ENCODE measurements around the gene ERCC6L2. TPM values are rescaled to one million over a fixed set of nuclear protein-coding genes. Genes with fewer than 3 reads are reported as not detected.

Gene ERCC6L2
- total RNA-seq, 2 experiments from 2014 or later: 40.7 to 47.2 TPM

DNA sequence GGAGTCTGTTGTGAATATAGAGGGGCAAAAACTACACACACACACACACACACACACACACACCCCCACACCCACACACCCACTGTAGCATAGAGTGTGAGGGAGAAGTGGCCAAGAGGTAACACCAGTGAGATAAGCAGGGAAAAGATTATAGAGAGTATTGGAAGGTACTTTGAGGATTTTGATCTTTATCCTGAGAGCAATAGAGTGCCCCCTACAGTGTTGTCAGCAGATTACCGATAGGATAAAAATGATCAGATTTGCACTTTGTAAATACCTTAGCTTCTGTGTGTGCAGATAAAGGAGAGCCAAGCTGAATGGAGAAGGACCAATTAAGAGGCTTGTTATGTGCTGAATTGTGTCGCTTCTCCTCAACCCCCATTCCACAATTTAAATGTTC lies 32.3 kb downstream of the ERCC6L2 start:
- no peaks in the 10 kb centered on the region for H3K9me3 Mint-ChIP-seq
- H3K27ac Mint-ChIP-seq: no peak overlapping the region
- H3K4me1 Mint-ChIP-seq: peaks cover 1% of the 10 kb centered on the region
- ChIA-PET CTCF (no interaction called here), POLR2A (no interaction called here)
- DNase-seq: no peak
- no peaks in the 10 kb centered on the region for H3K27me3 Mint-ChIP-seq
- peaks cover 5% of the 10 kb centered on the region for H3K36me3 Mint-ChIP-seq (ENCODE audit: low read depth)
- no peak overlapping the region for H3K4me3 Mint-ChIP-seq

DNA sequence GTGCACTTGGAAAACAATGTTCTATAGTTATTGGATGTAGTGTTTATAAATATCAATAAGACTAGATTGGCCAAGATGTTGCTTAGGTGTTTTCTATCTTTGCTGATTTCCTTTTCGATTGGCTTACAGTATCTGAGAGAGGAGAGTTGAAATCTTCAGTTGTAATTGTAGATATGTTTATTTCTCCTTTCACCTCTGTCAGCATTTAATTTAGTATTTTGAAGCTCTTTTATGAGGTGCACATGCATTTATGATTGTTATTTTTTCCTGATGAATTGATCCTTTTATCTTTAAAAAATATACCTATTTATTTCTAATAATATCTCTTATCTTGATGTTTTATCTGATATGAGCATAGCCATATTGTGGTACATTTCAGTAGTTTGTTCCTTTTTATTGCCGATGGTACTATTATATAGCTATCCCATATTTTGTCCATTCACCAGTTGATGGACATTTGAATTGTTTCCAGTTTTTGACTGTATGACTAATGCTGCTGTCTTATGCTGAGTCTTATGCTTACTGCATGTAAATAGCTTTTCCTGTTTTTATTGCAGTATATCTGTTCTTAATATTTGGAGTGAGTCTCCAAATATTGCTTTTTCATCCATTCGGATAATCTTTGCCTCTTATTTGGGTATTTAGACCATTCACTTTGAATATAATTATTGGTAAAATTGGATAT lies 34.7 kb downstream of the ERCC6L2 start:
- CTCF ChIA-PET: no interaction called here
- Mint-ChIP-seq H3K27ac (no peak overlapping the region), H3K36me3 (ENCODE audit: low read depth) (peaks cover 17% of the 10 kb centered on the region), H3K4me3 (no peak overlapping the region), H3K9me3 (no peaks in the 10 kb centered on the region), H3K27me3 (no peaks in the 10 kb centered on the region), H3K4me1 (peaks cover 1% of the 10 kb centered on the region)
- POLR2A ChIA-PET: no interaction called here
- no peak for DNase-seq

DNA sequence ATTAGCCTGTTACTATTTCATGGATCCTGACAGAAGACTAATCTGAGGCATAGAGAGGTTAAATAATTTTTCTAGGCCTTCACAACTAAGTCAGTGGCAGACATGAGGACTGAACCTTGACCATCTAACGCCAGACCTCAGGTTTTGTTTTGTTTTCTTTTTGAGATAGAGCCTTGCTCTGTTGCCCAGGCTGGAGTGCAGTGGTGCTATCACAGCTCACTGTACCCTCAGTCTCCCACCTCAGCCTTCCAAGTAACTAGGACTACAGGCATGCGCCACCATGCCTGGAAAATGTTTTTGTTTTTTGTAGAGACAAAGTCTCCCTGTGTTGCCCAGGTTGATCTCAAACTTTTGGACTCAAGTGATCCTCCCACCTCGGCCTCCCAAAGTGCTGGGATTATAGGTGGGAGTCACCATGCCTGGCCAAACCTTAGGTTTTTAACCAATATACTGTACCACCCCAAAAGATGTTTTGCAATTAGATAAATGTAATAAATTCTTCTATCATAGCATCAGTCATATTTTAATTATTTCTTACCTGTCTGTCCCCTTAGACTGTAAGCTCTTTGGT lies 35.4 kb downstream of the ERCC6L2 start:
- Mint-ChIP-seq H3K27ac (no peak overlapping the region), H3K27me3 (no peaks in the 10 kb centered on the region), H3K36me3 (ENCODE audit: low read depth) (peaks cover 19% of the 10 kb centered on the region), H3K4me3 (no peak overlapping the region), H3K4me1 (peaks cover 1% of the 10 kb centered on the region), H3K9me3 (no peaks in the 10 kb centered on the region)
- POLR2A ChIA-PET: no interaction called here
- CTCF ChIA-PET: no interaction called here
- no peak for DNase-seq

DNA sequence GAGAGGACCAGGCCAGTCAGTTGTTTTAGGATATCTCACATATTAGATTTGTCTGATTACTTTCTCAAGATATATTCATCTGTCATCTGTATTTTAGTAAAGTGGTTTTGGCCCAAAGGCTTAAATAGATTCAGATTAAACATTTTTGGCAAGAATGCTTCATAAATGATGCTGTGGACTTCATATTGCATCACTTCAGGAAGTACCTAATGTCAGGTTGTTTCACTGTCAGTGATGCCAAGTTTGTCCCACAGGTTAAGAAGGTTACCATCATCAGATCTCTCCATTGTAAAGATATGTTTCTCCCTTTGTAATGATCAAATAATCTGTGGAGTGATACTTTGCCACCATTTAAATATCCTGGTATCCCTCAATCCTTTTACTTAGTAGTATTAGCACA lies 37.3 kb downstream of the ERCC6L2 start:
- Mint-ChIP-seq H3K27me3 (no peaks in the 10 kb centered on the region), H3K4me3 (no peak overlapping the region), H3K9me3 (no peaks in the 10 kb centered on the region), H3K4me1 (peaks cover 1% of the 10 kb centered on the region), H3K27ac (no peak overlapping the region), H3K36me3 (ENCODE audit: low read depth) (peaks cover 26% of the 10 kb centered on the region)
- CTCF ChIA-PET: no interaction called here
- POLR2A ChIA-PET: no interaction called here
- no peak for DNase-seq

DNA sequence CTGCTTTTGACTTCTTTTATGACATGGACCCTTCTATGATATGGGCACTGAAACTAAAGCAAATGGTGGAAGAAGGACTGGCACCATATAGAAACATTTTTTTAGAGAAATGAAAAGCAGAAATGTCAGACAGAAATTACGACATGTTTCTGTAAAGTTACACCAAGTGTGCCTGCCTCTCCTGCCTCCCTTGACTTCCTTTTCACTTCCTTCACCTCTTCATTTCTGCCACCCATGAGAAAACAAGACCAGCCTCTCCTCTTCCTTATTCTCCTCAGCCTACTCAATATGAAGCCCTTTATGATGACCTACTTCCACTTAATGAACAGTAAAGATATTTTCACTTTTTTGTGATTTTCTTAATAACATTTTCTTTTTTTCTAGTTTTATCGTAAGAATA lies 44.5 kb downstream of the ERCC6L2 start:
- Mint-ChIP-seq H3K36me3 (ENCODE audit: low read depth) (peaks cover 47% of the 10 kb centered on the region), H3K9me3 (no peaks in the 10 kb centered on the region), H3K27me3 (no peaks in the 10 kb centered on the region), H3K4me1 (no peaks in the 10 kb centered on the region), H3K27ac (no peak overlapping the region), H3K4me3 (no peak overlapping the region)
- ChIA-PET POLR2A (no interaction called here), CTCF (interaction anchor here (0.6 kb wide), 1 partner anchor 18 kb away, joined by 3 read pairs; no protein-coding TSS in a partner anchor)
- no peak for DNase-seq

DNA sequence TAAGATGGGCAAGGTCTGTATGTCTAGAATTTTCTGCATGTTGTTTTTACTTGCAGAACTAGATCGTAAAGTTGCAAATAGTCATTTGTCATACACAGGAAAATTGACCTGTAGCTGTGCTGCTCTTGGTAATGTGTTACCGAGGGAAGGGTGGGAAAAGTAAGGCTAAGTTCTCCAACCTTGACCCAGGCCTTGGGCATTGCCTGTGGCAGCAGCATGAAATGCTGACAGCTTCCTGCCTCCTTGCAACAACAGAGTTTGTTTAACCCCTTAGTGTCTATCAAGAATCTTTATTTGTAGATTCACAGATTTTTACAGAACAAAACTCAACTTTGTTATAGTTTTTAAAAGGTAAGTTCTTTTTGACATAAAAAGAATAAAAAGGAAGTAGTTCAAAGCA lies 48.3 kb downstream of the ERCC6L2 start:
- H3K4me3 Mint-ChIP-seq: no peak overlapping the region
- ChIA-PET CTCF (no interaction called here), POLR2A (no interaction called here)
- H3K9me3 Mint-ChIP-seq: no peaks in the 10 kb centered on the region
- no peaks in the 10 kb centered on the region for H3K4me1 Mint-ChIP-seq
- DNase-seq: no peak
- H3K27ac Mint-ChIP-seq: no peak overlapping the region
- H3K36me3 Mint-ChIP-seq (ENCODE audit: low read depth): peaks cover 33% of the 10 kb centered on the region
- no peaks in the 10 kb centered on the region for H3K27me3 Mint-ChIP-seq

DNA sequence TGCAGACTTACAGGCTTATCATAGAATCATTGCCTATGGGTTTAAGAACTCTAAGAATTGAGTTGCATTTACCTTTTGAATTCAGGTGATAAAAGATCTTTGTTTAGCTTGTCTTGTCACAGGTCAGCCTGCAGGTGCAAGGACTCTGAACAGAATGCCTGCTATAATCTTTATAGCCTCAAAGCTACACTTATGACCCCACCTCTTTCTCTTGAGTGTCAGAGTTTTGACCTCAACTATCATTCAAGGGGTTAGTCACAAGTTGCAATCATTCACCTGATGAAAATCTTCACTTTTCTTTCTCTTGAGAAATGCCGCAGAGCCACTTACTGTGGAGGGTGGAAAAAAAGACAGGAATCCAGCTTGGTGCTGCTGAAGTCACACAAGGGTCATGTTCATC lies 49.5 kb downstream of the ERCC6L2 start:
- no peak overlapping the region for H3K27ac Mint-ChIP-seq
- POLR2A ChIA-PET: no interaction called here
- CTCF ChIA-PET: interaction anchor here (0.6 kb wide), 1 partner anchor 93 kb away, joined by 3 read pairs; no protein-coding TSS in a partner anchor
- H3K9me3 Mint-ChIP-seq: no peaks in the 10 kb centered on the region
- no peak for DNase-seq
- H3K4me1 Mint-ChIP-seq: no peaks in the 10 kb centered on the region
- no peak overlapping the region for H3K4me3 Mint-ChIP-seq
- H3K27me3 Mint-ChIP-seq: no peaks in the 10 kb centered on the region
- H3K36me3 Mint-ChIP-seq (ENCODE audit: low read depth): peaks cover 34% of the 10 kb centered on the region

DNA sequence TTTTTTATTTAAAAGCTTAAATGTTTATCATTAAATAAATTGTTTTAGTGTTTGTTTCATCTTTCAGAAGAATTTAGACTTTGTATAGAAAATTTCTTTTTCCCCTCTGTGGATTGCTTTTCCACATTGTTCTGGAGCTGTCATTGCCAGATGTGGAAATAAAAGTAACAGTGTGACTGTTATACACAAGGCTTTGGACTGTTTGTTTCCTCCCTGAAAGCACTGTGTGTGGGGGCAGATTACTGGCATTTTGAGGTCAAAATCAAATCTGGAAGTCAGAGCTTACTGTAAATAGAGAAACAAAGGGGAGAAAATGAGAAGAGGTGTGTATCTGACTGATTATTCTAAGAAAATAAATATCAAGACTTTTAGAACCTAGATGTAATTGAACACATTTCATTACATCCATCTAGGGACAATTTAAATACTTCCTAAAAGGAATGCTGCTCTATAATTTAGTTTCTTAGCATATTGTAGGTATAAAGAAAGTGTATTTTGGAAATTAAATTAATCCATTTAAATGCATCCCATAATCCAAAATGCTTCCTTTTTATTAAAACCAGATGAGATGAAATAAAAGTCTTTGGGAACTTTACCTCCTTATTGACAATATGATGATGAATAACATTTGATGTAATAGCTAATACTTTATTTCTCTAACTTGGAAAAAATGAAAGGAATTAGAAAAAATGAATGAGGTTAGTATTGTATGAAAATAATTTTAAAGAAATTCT lies 51.9 kb downstream of the ERCC6L2 start:
- ChIA-PET CTCF (interaction anchor here (0.6 kb wide), 1 partner anchor 92 kb away, joined by 3 read pairs; no protein-coding TSS in a partner anchor), POLR2A (no interaction called here)
- no peaks in the 10 kb centered on the region for H3K27me3 Mint-ChIP-seq
- peaks cover 45% of the 10 kb centered on the region for H3K36me3 Mint-ChIP-seq (ENCODE audit: low read depth)
- no peaks in the 10 kb centered on the region for H3K4me1 Mint-ChIP-seq
- no peak overlapping the region for H3K27ac Mint-ChIP-seq
- DNase-seq: no peak
- no peaks in the 10 kb centered on the region for H3K9me3 Mint-ChIP-seq
- H3K4me3 Mint-ChIP-seq: no peak overlapping the region

DNA sequence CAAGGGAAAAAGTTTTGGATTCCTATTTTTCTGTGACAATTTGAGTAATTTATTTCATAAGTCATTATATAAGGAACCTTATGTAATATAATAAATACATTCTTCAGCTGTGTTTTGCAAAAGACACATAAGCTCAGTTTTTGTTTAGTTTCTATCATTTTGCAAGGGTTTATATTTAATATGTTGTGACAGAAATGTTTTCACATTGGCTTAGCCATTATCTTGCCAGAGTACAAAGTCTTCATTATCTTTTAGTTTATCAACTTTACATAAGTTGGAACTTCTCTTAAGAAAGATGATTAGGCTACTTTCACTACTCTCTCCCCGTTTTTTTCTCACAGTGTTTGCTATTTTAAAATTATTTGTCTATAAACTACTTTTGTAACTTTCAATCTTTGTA lies 54.8 kb downstream of the ERCC6L2 start:
- H3K36me3 Mint-ChIP-seq (ENCODE audit: low read depth): peaks cover 52% of the 10 kb centered on the region
- no peak for DNase-seq
- no peak overlapping the region for H3K27ac Mint-ChIP-seq
- no peaks in the 10 kb centered on the region for H3K4me1 Mint-ChIP-seq
- CTCF ChIA-PET: interaction anchor here (0.5 kb wide), 1 partner anchor 866 kb away, joined by 4 read pairs; no protein-coding TSS in a partner anchor
- no peak overlapping the region for H3K4me3 Mint-ChIP-seq
- no peaks in the 10 kb centered on the region for H3K9me3 Mint-ChIP-seq
- no peaks in the 10 kb centered on the region for H3K27me3 Mint-ChIP-seq
- POLR2A ChIA-PET: no interaction called here

DNA sequence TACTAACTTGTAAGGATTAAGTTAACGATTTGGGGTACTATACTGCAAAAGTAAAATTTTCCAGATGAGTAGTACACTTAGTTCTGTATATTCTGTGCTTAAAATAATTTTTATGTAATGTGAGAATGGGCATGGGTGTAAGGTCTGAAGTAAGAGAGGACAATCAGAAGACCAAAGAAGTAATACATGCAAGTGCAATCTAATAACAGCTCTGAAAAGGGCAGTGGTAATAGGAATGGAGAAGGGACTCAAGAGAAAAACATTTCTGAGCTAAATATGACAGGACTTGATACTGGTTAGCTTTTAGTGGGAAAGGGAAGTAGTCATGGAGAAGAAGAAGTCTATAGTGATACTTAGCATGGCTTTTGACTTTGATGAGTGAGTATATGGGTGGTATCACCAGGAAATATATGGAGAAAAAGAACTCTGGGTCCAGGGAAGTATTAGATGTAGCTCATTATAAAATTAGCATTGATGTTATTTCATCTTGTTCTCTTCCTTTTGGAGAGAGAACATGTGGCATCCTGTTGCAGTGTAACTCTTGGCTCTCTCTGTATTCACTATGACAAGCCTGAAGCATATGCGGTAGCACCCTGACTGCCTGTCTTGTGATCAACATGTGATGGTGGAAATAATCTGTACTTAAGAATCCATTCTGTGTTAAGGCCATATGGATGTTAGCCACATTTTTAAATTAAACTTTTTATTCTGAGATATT lies 60.5 kb downstream of the ERCC6L2 start:
- Mint-ChIP-seq H3K9me3 (peaks cover 16% of the 10 kb centered on the region), H3K4me3 (no peak overlapping the region), H3K27me3 (no peaks in the 10 kb centered on the region), H3K4me1 (no peaks in the 10 kb centered on the region), H3K27ac (no peak overlapping the region), H3K36me3 (ENCODE audit: low read depth) (peaks cover 77% of the 10 kb centered on the region)
- POLR2A ChIA-PET: no interaction called here
- no peak for DNase-seq
- CTCF ChIA-PET: interaction anchor here (0.6 to 1.2 kb wide), 2 partner anchors 12 to 23 kb away, joined by 3 read pairs; no protein-coding TSS in a partner anchor

DNA sequence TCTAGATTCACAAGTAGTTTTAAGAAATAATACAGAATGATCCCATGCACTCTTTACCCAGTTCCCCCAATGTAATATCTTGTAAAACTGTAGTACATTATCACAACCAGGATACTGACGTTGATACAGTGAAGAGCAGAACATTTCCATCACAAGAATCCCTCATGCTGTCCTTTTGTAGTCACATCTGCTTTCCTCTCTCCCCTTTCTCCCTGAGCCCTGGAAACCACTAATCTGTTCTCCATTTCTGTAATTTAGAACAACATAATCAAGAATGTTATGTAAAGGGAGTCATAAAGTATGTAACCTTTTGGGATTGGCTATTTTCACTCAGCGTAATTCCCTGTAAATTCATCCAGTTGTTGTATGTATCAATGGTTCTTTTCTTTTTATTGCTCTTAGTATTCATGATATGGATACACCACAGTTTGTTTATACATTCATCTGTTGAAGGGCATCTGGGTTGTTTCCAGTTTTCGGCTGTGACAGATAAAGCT lies 61.1 kb downstream of the ERCC6L2 start:
- Mint-ChIP-seq H3K27ac (no peak overlapping the region), H3K9me3 (peaks cover 16% of the 10 kb centered on the region), H3K4me1 (no peaks in the 10 kb centered on the region), H3K36me3 (ENCODE audit: low read depth) (peaks cover 77% of the 10 kb centered on the region), H3K4me3 (no peak overlapping the region), H3K27me3 (no peaks in the 10 kb centered on the region)
- no peak for DNase-seq
- ChIA-PET CTCF (no interaction called here), POLR2A (no interaction called here)

DNA sequence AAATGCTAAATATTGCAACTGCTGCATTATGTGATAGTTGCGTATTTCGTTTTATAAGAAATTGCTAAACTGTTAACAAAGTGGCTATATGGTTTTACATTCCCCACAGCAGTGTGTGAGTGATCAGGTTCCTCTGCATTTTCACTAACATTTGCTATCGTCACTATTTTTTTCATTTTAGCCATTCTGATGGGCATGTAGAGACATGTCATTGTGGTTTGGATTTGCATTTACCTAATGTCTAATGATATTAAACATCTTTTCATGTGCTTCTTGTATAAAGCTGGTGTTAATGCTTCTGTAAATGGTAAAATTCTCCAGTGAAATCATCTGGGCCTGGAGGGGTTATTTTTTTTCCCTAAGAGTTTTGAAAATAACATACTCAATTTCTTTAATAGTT lies 61.6 kb downstream of the ERCC6L2 start:
- ChIA-PET POLR2A (no interaction called here), CTCF (no interaction called here)
- Mint-ChIP-seq H3K9me3 (peaks cover 16% of the 10 kb centered on the region), H3K4me3 (no peak overlapping the region), H3K36me3 (ENCODE audit: low read depth) (peaks cover 78% of the 10 kb centered on the region), H3K4me1 (no peaks in the 10 kb centered on the region), H3K27ac (no peak overlapping the region), H3K27me3 (no peaks in the 10 kb centered on the region)
- DNase-seq: no peak

DNA sequence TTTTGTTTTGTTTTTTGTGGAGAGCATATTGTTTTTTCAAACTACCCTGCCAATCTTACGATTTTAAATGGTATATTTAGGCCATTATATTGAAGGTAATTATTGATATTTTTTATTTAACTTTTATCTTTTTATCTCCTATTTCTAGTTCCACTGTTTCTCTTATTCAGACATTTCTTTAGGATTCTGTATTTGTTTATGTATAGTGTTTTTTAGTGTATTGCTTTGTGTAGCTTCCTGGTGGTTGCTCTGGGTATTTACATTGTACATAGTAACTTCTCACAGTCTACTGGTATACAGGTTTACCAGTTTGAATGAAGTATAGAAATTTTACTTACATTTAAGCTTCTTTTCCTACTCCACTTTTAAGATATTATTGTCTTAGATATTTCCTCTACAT lies 63.2 kb downstream of the ERCC6L2 start:
- CTCF ChIA-PET: interaction anchor here (0.6 kb wide), 1 partner anchor 169 kb away, joined by 5 read pairs; no protein-coding TSS in a partner anchor
- POLR2A ChIA-PET: no interaction called here

More for the DNA sequence above, 63.2 kb downstream of the ERCC6L2 start:
- H3K27ac Mint-ChIP-seq: no peak overlapping the region
- DNase-seq: no peak
- no peak overlapping the region for H3K4me3 Mint-ChIP-seq
- peaks cover 16% of the 10 kb centered on the region for H3K9me3 Mint-ChIP-seq
- peaks cover 80% of the 10 kb centered on the region for H3K36me3 Mint-ChIP-seq (ENCODE audit: low read depth)
- no peaks in the 10 kb centered on the region for H3K27me3 Mint-ChIP-seq
- no peaks in the 10 kb centered on the region for H3K4me1 Mint-ChIP-seq

Measured in activated CD4-positive, alpha-beta T cell treated with anti-CD3 and anti-CD28 coated beads, Interleukin-2, amount 10 ng/mL, durations not matched to agents 7 days and 5 days (primary cell).